HL-60 (cell line): ENCODE measurements around the gene DUSP19.

Source experiments
- CTCF ChIP-seq: IDR thresholded peaks from one replicate; pipeline ENCODE4 v1.5.1; 2011; ENCODE audit warnings: low read length, control low read depth, inconsistent platforms; ENCODE audit not compliant: insufficient read depth
- GABPA ChIP-seq: IDR thresholded peaks from 2 replicates; pipeline ENCODE4 v1.6.1; 2012; ENCODE audit warnings: low read depth
- POLR2AphosphoS5 ChIP-seq: IDR thresholded peaks from 2 replicates; pipeline ENCODE4 v1.6.1; 2012; ENCODE audit warnings: low read depth
- SPI1 ChIP-seq: IDR thresholded peaks from 2 replicates; pipeline ENCODE4 v1.6.1; 2012; ENCODE audit warnings: low read depth, mild to moderate bottlenecking, borderline replicate concordance

GRCh38 chr2:183124222-183124956 is 45.8 kb downstream of the DUSP19 start, which contains the start of gene NUP35:
- TF ChIP-seq CTCF, result no peak
- TF ChIP-seq POLR2AphosphoS5, result peak; percentile 42; the same call in 1 of the 2 replicates
- peak; percentile 92 for TF ChIP-seq GABPA
- peak; percentile 82 for TF ChIP-seq SPI1
